Small intestine (tissue), 16 donors: Measurements from ENCODE around the gene MRM2. TPM values are rescaled to one million over a fixed set of nuclear protein-coding genes. Genes with fewer than 3 reads are reported as not detected.
A peak's percentile ranks its signal among the peaks of the same experiment; 100 is the strongest.

Source experiments
- DNase-seq, 2 donors: peaks; one replicate each; pipeline versions ENCODE4 v3.0.0 to v3.0.0-alpha.2; 2013
- FAIRE-seq: peaks from 2 replicates; lab custom pipeline; 2012; peaks lifted over from hg19 to GRCh38; lab: Jason Lieb, UNC
- H3K27ac ChIP-seq, 3 donors: one replicate each; pipeline ENCODE4 v1.5.1; 2013; ENCODE audit warnings: low read length in 2 of 3, mild to moderate bottlenecking in 2 of 3, control low read depth in 1 of 3, inconsistent platforms in 1 of 3, low read depth in 1 of 3, moderate library complexity in 1 of 3
- H3K27me3 ChIP-seq, 3 donors: one replicate each; pipeline ENCODE4 v1.6.1; 2013; ENCODE audit warnings: low read length in 3 of 3, inconsistent platforms in 1 of 3; ENCODE audit not compliant: control insufficient read depth in 3 of 3, insufficient read depth in 3 of 3
- H3K36me3 ChIP-seq, 3 donors: one replicate each; pipeline ENCODE4 v1.6.1; 2013; ENCODE audit warnings: low read length in 3 of 3, inconsistent platforms in 1 of 3, low read depth in 1 of 3, mild to moderate bottlenecking in 1 of 3, moderate library complexity in 1 of 3; ENCODE audit not compliant: control insufficient read depth in 3 of 3, insufficient read depth in 2 of 3
- H3K4me1 ChIP-seq, 3 donors: one replicate each; pipeline ENCODE4 v1.6.1; 2013; ENCODE audit warnings: low read length in 2 of 3, inconsistent platforms in 1 of 3, low read depth in 1 of 3, mild to moderate bottlenecking in 1 of 3, moderate library complexity in 1 of 3; ENCODE audit not compliant: control insufficient read depth in 3 of 3, insufficient read depth in 2 of 3
- H3K4me3 ChIP-seq, 3 donors: one replicate each; pipeline ENCODE4 v1.5.1; 2013; ENCODE audit warnings: low read length in 3 of 3, control low read depth in 1 of 3, inconsistent platforms in 1 of 3, low read depth in 1 of 3, mild to moderate bottlenecking in 1 of 3, moderate library complexity in 1 of 3
- H3K9me3 ChIP-seq, 2 donors: one replicate each; pipeline ENCODE4 v1.6.1; 2013; ENCODE audit warnings: low read depth in 1 of 2, low read length in 1 of 2; ENCODE audit not compliant: control insufficient read depth in 2 of 2, insufficient read depth in 1 of 2
- WGBS, 3 donors: extraction: QIAGEN DNeasy Blood & Tissue Kit; methylation state at CpG; one replicate each; pipeline ENCODE4 v1.1.7; 2013; 5-methylcytosine and 5-hydroxymethylcytosine counted together
- long read RNA-seq, 10 donors: transcript quantifications; one replicate each; lab custom pipeline, GENCODE V29; 2026
- polyA plus RNA-seq, 4 donors: library from polyadenylated mRNA; stranded (reverse) in 3 of 4; unstranded in 1 of 4; fragments of 200-250 nt in 3 of 4; fragments of 120-200 nt in 1 of 4; gene quantifications; one replicate each; pipeline versions ENCODE4 v1.2.1 to v1.2.3, GENCODE V29; 2013
- donor health status: healthy with polysubstance abuse.
- donor health status: control.
- donor health status: control.
- donor health status: Bipolar disorder and iron deficiency.
- donor health status: healthy.

The MRM2 gene
- polyA plus RNA-seq: 10 to 100 TPM; 13.5 to 27.8 (median 20.4) TPM
- long read RNA-seq, donor 1, transcript MRM2-201 (3 exons, 1,601 nt): major isoform, 10 of 13 reads
- long read RNA-seq, donor 1, partial matches to known transcripts: 0 of 13 reads
- long read RNA-seq, donor 1, other reads (novel, unspliced or antisense): 0 of 13 reads
- long read RNA-seq, donor 2: 0 reads
- long read RNA-seq, donor 3, partial matches to known transcripts: 0 of 4 reads
- long read RNA-seq, donor 3, other reads (novel, unspliced or antisense): 0 of 4 reads
- long read RNA-seq, donor 4: 0 reads
- long read RNA-seq, donor 5, partial matches to known transcripts: 0 of 2 reads
- long read RNA-seq, donor 5, other reads (novel, unspliced or antisense): 0 of 2 reads
- long read RNA-seq, donor 6, transcript MRM2-201 (3 exons, 1,601 nt): major isoform, 6 of 8 reads
- long read RNA-seq, donor 6, partial matches to known transcripts: 0 of 8 reads
- long read RNA-seq, donor 6, other reads (novel, unspliced or antisense): 0 of 8 reads
- long read RNA-seq, donor 7, partial matches to known transcripts: 0 of 3 reads
- long read RNA-seq, donor 7, other reads (novel, unspliced or antisense): 0 of 3 reads
- long read RNA-seq, donor 8: 0 reads
- long read RNA-seq, donor 9, partial matches to known transcripts: 0 of 1 reads
- long read RNA-seq, donor 9, other reads (novel, unspliced or antisense): 0 of 1 reads
- long read RNA-seq, donor 10, transcript MRM2-201 (3 exons, 1,601 nt): major isoform, 5 of 6 reads
- long read RNA-seq, donor 10, partial matches to known transcripts: 0 of 6 reads
- long read RNA-seq, donor 10, other reads (novel, unspliced or antisense): 0 of 6 reads

- no peak for FAIRE-seq
Measured at GRCh38 chr7:2241580-2242540, at the start of gene MRM2, which contains the start of gene NUDT1. Gene MRM2, minus strand, starts transcription at chr7:2242205. Its CDS starts 36 bp downstream, at chr7:2242169. Gene NUDT1, plus strand, starts transcription at chr7:2242226. Its CDS starts 2,349 bp downstream, at chr7:2244575.

GRCh38 chr7:2290877-2291276, 48.9 kb upstream of the MRM2 start:
- no peak overlapping the region for H3K4me3 ChIP-seq
- no peak for FAIRE-seq
- 95 to 96% (median 96%) methylated on average over 6 of the region's 6 CpGs for WGBS, 3 donors

More at GRCh38 chr7:2241580-2242540, at the start of gene MRM2, which contains the start of gene NUDT1:
- Histone ChIP-seq H3K36me3 (peaks cover 9 to 36% (median 12%) of the 10 kb centered on the region in 3 donors), H3K27ac (peak within 1 kb of the TSS in 1 of 3 donors; percentile 60), H3K4me1 (peaks cover 0 to 28% (median 3%) of the 10 kb centered on the region in 3 donors), H3K9me3 (no peaks in the 10 kb centered on the region), H3K27me3 (no peaks in the 10 kb centered on the region), H3K4me3 (peak within 1 kb of the TSS; percentile 71 to 99 (median 97))
- DNase-seq: peak; percentile 78 to 91
- 0 to 1% (median 0%) methylated on average over 71 to 81 of the region's 81 CpGs for WGBS, 3 donors

GRCh38 chr7:2289621-2290020, 47.6 kb upstream of the MRM2 start:
- H3K27me3 ChIP-seq: no peaks in the 10 kb centered on the region
- DNase-seq (no peak), FAIRE-seq (no peak)
- H3K9me3 ChIP-seq: no peaks in the 10 kb centered on the region
- H3K4me3 ChIP-seq: no peak overlapping the region
- no peaks in the 10 kb centered on the region for H3K4me1 ChIP-seq
- 89 to 95% (median 94%) methylated on average over 13 of the region's 13 CpGs for WGBS, 3 donors
- no peak overlapping the region for H3K27ac ChIP-seq
- H3K36me3 ChIP-seq: peaks cover 0 to 35% (median 0%) of the 10 kb centered on the region in 3 donors

More at GRCh38 chr7:2290877-2291276, 48.9 kb upstream of the MRM2 start:
- Histone ChIP-seq H3K4me1 (no peaks in the 10 kb centered on the region), H3K27ac (no peak overlapping the region), H3K36me3 (peaks cover 0 to 35% (median 0%) of the 10 kb centered on the region in 3 donors), H3K9me3 (no peaks in the 10 kb centered on the region), H3K27me3 (no peaks in the 10 kb centered on the region)
- no peak for DNase-seq

GRCh38 chr7:2289111-2289586, 47.1 kb upstream of the MRM2 start:
- FAIRE-seq: no peak
- Histone ChIP-seq H3K27ac (no peak overlapping the region), H3K27me3 (no peaks in the 10 kb centered on the region), H3K36me3 (peaks cover 0 to 33% (median 0%) of the 10 kb centered on the region in 3 donors), H3K9me3 (no peaks in the 10 kb centered on the region), H3K4me1 (no peaks in the 10 kb centered on the region), H3K4me3 (no peak overlapping the region)
- 78 to 92% (median 89%) methylated on average over 20 of the region's 20 CpGs for WGBS, 3 donors
- DNase-seq: no peak

- 88 to 93% (median 92%) methylated on average over 8 of the region's 8 CpGs for WGBS, 3 donors
- Histone ChIP-seq H3K27me3 (no peaks in the 10 kb centered on the region), H3K9me3 (no peaks in the 10 kb centered on the region), H3K4me1 (no peaks in the 10 kb centered on the region), H3K36me3 (peaks cover 0 to 36% (median 0%) of the 10 kb centered on the region in 3 donors), H3K4me3 (no peak overlapping the region), H3K27ac (no peak overlapping the region)
- no peak for FAIRE-seq
- no peak for DNase-seq
Measured at GRCh38 chr7:2288503-2288902, 46.5 kb upstream of the MRM2 start.

- H3K9me3 ChIP-seq: no peaks in the 10 kb centered on the region
- FAIRE-seq (no peak), DNase-seq (no peak)
- H3K4me1 ChIP-seq: no peaks in the 10 kb centered on the region
- no peaks in the 10 kb centered on the region for H3K27me3 ChIP-seq
- H3K27ac ChIP-seq: no peak overlapping the region
- H3K4me3 ChIP-seq: no peak overlapping the region
- WGBS, 3 donors: 91 to 96% (median 95%) methylated on average over 8 of the region's 8 CpGs
- peaks cover 0 to 38% (median 0%) of the 10 kb centered on the region in 3 donors for H3K36me3 ChIP-seq
Measured at GRCh38 chr7:2287745-2288144, 45.7 kb upstream of the MRM2 start.

GRCh38 chr7:2283074-2283473, 41.1 kb upstream of the MRM2 start:
- Histone ChIP-seq H3K27ac (peak overlapping the region in 1 of 3 donors; percentile 4), H3K4me3 (no peak overlapping the region), H3K4me1 (peaks cover 0 to 30% (median 4%) of the 10 kb centered on the region in 3 donors), H3K27me3 (no peaks in the 10 kb centered on the region), H3K36me3 (peaks cover 0 to 20% (median 0%) of the 10 kb centered on the region in 3 donors), H3K9me3 (no peaks in the 10 kb centered on the region)
- no peak for DNase-seq
- no peak for FAIRE-seq
- WGBS, 3 donors: 94 to 96% (median 95%) methylated on average over 13 to 18 of the region's 20 CpGs
